SU-DHL-6 (cell line): ENCODE results near the gene KRT84.
"Not testable (repeated sequence)": the region's sequence is repeated elsewhere in the genome, so short reads cannot be mapped to it uniquely, and the experiment has no call there.

ENCODE experiments used
- H2AFZ ChIP-seq: fragments of 200-600 bp; sonication (generic); 2 replicates; pipeline ENCODE4 v1.6.1; 2014; ENCODE audit warnings: low read depth, mild to moderate bottlenecking, moderate library complexity, mixed read lengths, antibody characterized with exemption, low read length; ENCODE audit not compliant: severe bottlenecking
- H3F3A ChIP-seq: fragments of 200-600 bp; shearing (Covaris generic); 2 replicates; pipeline ENCODE4 v1.6.0; 2016; ENCODE audit warnings: antibody characterized with exemption, mild to moderate bottlenecking; ENCODE audit not compliant: insufficient read depth
- H3K27ac ChIP-seq: fragments of 200-600 bp; sonication (generic); 2 replicates; pipeline ENCODE4 v1.5.1; 2016; ENCODE audit warnings: low read depth, mild to moderate bottlenecking, low read length, moderate library complexity, mixed read lengths
- H3K27me3 ChIP-seq: fragments of 200-600 bp; sonication (generic), shearing (Covaris generic); 2 replicates; pipeline ENCODE4 v1.6.0; 2014; ENCODE audit warnings: mild to moderate bottlenecking, low read length
- H3K36me3 ChIP-seq: fragments of 200-600 bp; sonication (generic); 2 replicates; pipeline ENCODE4 v1.6.1; 2014; ENCODE audit warnings: mild to moderate bottlenecking, low read length, mixed read lengths
- H3K4me2 ChIP-seq: fragments of 300-600, 200-600 bp; shearing (Covaris generic), sonication (generic); 2 replicates; pipeline ENCODE4 v1.6.0; 2014; ENCODE audit warnings: low read length, low read depth, mild to moderate bottlenecking; ENCODE audit not compliant: poor library complexity, severe bottlenecking
- H3K4me3 ChIP-seq: fragments of 200-600 bp; sonication (generic); 2 replicates; pipeline ENCODE4 v1.5.1; 2014; ENCODE audit warnings: antibody characterized with exemption, low read length, mild to moderate bottlenecking, mixed read lengths; ENCODE audit not compliant: insufficient read depth, poor library complexity, severe bottlenecking
- H3K79me2 ChIP-seq: fragments of 200-600 bp; sonication (generic); 2 replicates; pipeline ENCODE4 v1.6.1; 2014; ENCODE audit warnings: mild to moderate bottlenecking, low read length, moderate library complexity; ENCODE audit not compliant: insufficient read depth
- H3K9ac ChIP-seq: fragments of 200-600 bp; sonication (generic); 2 replicates; pipeline ENCODE4 v1.7.0; 2014; ENCODE audit warnings: mild to moderate bottlenecking, low read length
- H3K9me2 ChIP-seq: fragments of 200-600 bp; sonication (generic); replicated peaks from 2 replicates; pipeline ENCODE4 v1.6.1; 2014; ENCODE audit warnings: low read length; ENCODE audit not compliant: insufficient read depth
- H3K9me3 ChIP-seq: fragments of 200-600 bp; sonication (generic); 2 replicates; pipeline ENCODE4 v1.6.1; 2014; ENCODE audit warnings: low read length, mixed read lengths; ENCODE audit not compliant: insufficient read depth
- H4K20me1 ChIP-seq: fragments of 200-600 bp; sonication (generic); 2 replicates; pipeline ENCODE4 v1.6.1; 2014; ENCODE audit warnings: low read depth, mild to moderate bottlenecking, antibody characterized with exemption, low read length, moderate library complexity, mixed read lengths
- EZH2phosphoT487 ChIP-seq: fragments of 200-600 bp; sonication (generic), shearing (Covaris generic); conservative IDR thresholded peaks from 2 replicates; pipeline ENCODE4 v1.6.1; 2018; ENCODE audit warnings: mild to moderate bottlenecking, antibody characterized with exemption, low read length, moderate library complexity, mixed read lengths
- TF ChIP-seq, protein P1 (sequence below): fragments of 200-600 bp; sonication (generic); IDR thresholded peaks from one replicate; pipeline ENCODE4 v1.5.1; 2017; ENCODE audit warnings: antibody characterized with exemption, mild to moderate bottlenecking, low read length, moderate library complexity; ENCODE audit not compliant: insufficient read depth, poor library complexity, severe bottlenecking

Gene KRT84

GRCh38 chr12:52411815-52412214 lies 26.4 kb upstream of the KRT84 start:
- Histone ChIP-seq H3K9me3 (no peaks in the 10 kb centered on the region), H2AFZ (no peak overlapping the region), H4K20me1 (no peaks in the 10 kb centered on the region), H3K36me3 (no peaks in the 10 kb centered on the region), H3K79me2 (no peaks in the 10 kb centered on the region), H3F3A (no peaks in the 10 kb centered on the region), H3K9ac (no peak overlapping the region), H3K9me2 (no peaks in the 10 kb centered on the region), H3K4me2 (no peak overlapping the region), H3K27ac (no peak overlapping the region), H3K27me3 (no peaks in the 10 kb centered on the region), H3K4me3 (no peak overlapping the region)
- TF ChIP-seq, protein P1, sequence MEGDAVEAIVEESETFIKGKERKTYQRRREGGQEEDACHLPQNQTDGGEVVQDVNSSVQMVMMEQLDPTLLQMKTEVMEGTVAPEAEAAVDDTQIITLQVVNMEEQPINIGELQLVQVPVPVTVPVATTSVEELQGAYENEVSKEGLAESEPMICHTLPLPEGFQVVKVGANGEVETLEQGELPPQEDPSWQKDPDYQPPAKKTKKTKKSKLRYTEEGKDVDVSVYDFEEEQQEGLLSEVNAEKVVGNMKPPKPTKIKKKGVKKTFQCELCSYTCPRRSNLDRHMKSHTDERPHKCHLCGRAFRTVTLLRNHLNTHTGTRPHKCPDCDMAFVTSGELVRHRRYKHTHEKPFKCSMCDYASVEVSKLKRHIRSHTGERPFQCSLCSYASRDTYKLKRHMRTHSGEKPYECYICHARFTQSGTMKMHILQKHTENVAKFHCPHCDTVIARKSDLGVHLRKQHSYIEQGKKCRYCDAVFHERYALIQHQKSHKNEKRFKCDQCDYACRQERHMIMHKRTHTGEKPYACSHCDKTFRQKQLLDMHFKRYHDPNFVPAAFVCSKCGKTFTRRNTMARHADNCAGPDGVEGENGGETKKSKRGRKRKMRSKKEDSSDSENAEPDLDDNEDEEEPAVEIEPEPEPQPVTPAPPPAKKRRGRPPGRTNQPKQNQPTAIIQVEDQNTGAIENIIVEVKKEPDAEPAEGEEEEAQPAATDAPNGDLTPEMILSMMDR = no peak
- TF ChIP-seq EZH2phosphoT487 = no peak

DNA sequence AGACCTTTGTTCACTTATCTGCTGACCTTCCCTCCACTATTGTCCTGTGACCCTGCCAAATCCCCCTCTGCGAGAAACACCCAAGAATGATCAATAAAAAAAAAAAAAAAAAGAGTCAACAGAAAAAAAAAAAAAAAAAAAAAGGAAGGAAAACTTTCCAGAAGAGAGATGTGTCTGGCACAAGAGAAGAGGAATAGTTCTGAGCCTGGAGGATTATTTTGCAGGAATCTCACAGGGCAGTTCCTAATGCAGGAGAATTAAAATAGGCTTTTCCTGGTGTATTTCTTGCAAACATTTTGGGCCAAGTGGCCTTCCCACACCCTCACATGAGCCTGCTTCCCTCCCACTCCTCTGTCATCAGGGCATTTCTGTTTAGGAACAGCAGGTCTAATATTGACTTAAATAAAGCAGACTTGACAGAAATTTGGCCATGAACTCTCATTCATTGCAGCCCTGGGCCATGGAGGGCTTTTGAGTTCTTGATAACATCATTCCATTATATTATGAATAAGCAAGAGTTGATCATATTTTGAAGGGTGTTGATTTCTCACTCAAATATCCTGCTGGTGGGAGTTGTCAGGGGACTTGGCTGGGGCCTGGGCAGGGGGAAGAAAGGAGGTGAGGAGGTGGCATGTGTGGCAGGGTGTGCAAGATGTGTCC lies 25.3 kb upstream of the KRT84 start:
- not testable (repeated sequence) for H3K27ac ChIP-seq, H3K79me2 ChIP-seq, H2AFZ ChIP-seq, H3K9ac ChIP-seq, H3K36me3 ChIP-seq, H4K20me1 ChIP-seq, H3K9me3 ChIP-seq, H3F3A ChIP-seq, H3K27me3 ChIP-seq, H3K4me2 ChIP-seq, H3K4me3 ChIP-seq, H3K9me2 ChIP-seq

- H3K4me2 ChIP-seq = no peak overlapping the region
- no peak overlapping the region for H3K9ac ChIP-seq
- H3K27ac ChIP-seq = no peak overlapping the region
- no peaks in the 10 kb centered on the region for H3F3A ChIP-seq
- no peak overlapping the region for H3K4me3 ChIP-seq
- no peaks in the 10 kb centered on the region for H4K20me1 ChIP-seq
- TF ChIP-seq, protein P1 = no peak
- no peak for TF ChIP-seq EZH2phosphoT487
- H3K27me3 ChIP-seq = no peaks in the 10 kb centered on the region
- H3K9me3 ChIP-seq = no peaks in the 10 kb centered on the region
- no peaks in the 10 kb centered on the region for H3K36me3 ChIP-seq
- no peaks in the 10 kb centered on the region for H3K79me2 ChIP-seq
- no peak overlapping the region for H2AFZ ChIP-seq
- no peaks in the 10 kb centered on the region for H3K9me2 ChIP-seq
These were observed 22.5 kb upstream of the KRT84 start for GRCh38 chr12:52407918-52408317.

DNA sequence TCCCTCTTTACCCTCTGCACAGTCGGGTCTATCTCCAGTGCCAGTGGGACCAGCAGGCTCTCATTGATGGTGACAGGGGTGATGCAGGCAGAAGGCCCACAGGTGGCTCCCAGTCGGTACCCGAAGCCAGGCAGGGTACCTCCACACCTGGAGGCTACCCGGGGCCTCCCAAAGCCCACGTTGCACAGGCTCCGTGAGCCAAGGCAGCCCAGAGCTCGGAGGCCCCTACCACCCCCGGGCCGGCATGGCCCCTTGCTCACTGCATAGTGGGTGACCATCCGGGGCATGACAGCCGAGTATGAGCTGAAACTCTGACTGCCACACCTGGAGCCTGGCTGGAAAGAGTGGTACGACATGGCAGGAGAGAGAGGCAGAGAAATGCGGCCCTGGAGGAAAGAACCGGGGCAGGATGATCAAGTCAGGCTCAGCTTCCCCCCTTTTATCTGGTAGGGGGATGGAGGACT lies 20.5 kb upstream of the KRT84 start, which contains the start of gene KRT82:
Gene KRT82 (minus strand): TSS at position 414 of the 464 bp plus-strand sequence. CDS start 58 bp downstream, at position 356.
- no peak within 1 kb of the TSS for H2AFZ ChIP-seq
- H3K4me3 ChIP-seq = no peak within 1 kb of the TSS
- no peaks in the 10 kb centered on the region for H3F3A ChIP-seq
- H3K9me2 ChIP-seq = no peaks in the 10 kb centered on the region
- no peaks in the 10 kb centered on the region for H3K27me3 ChIP-seq
- H3K79me2 ChIP-seq = no peaks in the 10 kb centered on the region
- no peak within 1 kb of the TSS for H3K4me2 ChIP-seq
- H4K20me1 ChIP-seq = no peaks in the 10 kb centered on the region
- H3K9me3 ChIP-seq = no peaks in the 10 kb centered on the region
- H3K9ac ChIP-seq = no peak within 1 kb of the TSS
- H3K27ac ChIP-seq = no peak within 1 kb of the TSS
- TF ChIP-seq, protein P1 = no peak
- no peaks in the 10 kb centered on the region for H3K36me3 ChIP-seq
